RKO (cell line): Measurements from ENCODE around the gene RALGAPA2.

Experiments
- DNase-seq: peaks from one replicate; pipeline ENCODE4 v3.0.0-alpha.2; 2016; ENCODE audit warnings: low spot score

Gene RALGAPA2

DNA sequence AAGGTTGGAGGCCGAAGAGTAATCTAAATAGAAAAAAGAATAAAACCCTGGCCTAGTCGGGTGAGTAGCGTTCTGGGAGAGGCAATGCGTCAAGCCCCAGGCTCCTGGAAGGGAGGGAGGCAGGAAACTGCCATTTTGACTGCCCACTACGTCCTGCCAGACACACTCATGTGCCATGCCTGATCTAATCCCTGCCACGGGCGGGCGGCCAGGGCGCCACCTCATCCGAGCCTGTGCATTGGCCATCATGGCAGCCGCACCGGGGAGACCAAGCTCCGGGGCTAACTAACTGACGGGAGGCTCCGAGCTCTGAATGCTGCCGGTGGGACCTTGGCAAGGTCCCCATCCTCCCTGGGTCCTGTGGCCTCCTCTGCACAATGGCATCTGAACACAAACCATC lies 275.8 kb downstream of the RALGAPA2 start:
- DNase-seq: no peak

DNA sequence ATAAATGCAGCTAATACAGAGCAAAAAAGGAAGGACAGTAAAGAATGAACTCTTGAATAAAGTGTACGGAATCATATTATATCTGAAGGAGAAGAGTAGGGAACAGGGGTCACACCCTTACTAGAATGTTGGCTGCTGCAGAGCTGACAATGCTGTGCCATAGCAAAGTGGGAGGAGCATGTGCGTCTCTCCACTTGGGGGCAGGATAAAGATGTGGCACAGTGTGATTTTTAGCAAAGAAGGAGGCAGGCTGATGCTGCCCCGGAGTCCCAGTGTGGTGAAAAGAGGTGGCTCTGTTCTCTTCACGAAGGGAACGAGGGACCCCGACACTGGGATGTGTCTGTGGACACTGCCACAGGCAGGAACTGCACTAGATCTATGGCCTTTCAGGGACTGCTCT lies 277.0 kb downstream of the RALGAPA2 start:
- DNase-seq: no peak

GRCh38 chr20:20432618-20433286 lies 279.7 kb downstream of the RALGAPA2 start:
- no peak for DNase-seq

DNA sequence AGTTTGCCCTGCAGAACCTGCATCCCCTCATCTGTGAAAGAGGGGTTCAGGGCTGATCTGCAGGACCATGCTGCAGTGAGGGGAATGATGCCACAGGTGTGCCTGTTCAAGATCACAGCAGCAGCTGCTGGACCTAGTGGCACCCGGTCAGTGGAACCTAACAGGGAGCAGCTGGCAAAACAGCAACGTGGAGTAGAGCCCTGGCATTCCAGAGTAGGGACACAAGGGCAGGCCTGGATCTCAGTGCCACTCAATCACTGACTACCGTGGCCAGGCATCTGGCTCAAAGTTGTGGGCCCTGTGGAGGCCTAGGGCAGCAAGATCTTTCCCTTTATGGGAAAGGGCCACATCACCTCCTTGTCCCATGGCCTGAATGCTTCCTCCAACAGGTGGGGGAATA lies 282.4 kb downstream of the RALGAPA2 start:
- no peak for DNase-seq

GRCh38 chr20:20428067-20428466 lies 284.4 kb downstream of the RALGAPA2 start:
- DNase-seq: no peak

DNA sequence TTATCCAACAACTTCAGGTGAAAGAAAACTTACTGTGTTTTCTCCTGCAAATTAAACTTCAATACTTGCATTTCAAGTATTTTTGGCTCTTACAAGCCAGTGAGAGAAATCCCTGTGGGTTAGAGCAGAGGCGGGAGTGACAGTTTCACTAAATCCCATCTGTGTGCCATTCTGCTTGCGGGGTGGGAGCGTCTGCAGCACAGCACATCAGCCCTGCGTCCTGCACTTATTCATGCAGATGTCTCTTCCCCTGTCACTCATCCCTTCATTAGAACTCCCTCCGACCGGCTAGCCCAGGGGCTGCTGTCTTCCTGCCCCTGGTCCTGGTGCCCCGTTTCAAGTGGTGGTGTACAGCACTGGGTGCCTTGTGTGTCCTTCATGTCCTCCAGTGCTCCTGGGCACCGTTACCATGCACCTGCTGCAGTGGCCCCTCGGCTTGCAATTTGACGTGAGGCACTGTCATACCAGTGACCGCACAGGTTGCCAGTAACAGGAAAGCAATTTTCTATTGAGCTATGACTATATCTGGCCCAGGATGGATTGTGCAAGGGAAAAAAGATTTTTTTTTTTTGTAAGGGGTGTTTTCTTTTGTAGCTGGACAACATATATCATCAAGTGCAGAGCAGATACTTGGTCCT lies 285.1 kb downstream of the RALGAPA2 start:
- no peak for DNase-seq

DNA sequence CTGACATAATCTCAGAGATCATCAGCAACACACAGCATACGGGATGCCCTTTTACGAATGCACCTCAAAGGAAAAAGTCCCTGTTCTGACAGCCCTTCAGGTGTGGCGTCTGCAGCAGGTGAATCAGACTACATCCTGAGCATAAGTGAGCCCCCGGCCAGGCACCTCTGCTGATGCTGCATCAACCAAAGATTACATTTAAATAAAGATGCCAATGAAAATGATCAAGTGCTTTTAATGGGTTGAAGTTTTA lies 285.9 kb downstream of the RALGAPA2 start:
- DNase-seq: no peak

DNA sequence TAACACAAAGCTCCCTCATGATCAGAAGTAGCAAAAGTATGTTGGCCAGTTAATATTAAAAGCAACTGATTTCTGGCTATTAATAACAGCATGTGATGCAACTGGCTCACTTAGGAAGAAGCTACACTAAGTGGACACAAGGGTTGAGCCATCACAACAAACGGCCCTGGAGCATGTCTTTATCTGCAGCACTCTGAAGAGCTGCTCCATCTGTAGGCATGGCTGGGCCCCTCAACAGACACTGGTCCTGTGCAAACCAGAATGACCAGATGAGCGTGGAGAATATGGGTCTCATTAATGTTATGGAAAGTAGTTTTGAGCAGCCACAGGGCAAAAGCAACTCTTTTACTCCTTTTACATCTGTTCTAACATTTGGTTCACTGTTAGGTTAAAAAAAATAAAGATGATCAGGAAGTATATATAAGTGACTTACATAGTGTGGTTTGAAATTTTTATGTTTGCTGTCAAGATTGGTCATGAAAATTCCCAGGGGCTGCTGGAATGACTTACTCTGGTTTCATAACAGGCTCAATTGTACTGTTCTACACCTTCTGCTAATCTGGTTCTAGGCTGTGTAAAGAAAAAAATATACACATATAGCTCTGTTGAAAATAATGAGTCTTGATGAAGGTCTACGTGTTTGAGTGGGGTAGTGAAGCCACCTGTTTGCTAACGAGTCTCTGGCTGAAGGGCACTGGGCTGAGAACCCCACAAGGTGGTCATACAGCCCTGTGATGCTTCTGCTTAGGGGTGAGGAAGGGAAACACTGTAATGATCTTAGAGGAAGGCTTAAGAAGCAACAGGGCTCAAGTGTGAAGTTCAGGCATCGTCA lies 286.4 kb downstream of the RALGAPA2 start:
- DNase-seq: no peak

GRCh38 chr20:20423117-20423516 lies 289.3 kb downstream of the RALGAPA2 start:
- DNase-seq: no peak

- no peak for DNase-seq
These were observed 294.4 kb downstream of the RALGAPA2 start for GRCh38 chr20:20417876-20418676.

DNA sequence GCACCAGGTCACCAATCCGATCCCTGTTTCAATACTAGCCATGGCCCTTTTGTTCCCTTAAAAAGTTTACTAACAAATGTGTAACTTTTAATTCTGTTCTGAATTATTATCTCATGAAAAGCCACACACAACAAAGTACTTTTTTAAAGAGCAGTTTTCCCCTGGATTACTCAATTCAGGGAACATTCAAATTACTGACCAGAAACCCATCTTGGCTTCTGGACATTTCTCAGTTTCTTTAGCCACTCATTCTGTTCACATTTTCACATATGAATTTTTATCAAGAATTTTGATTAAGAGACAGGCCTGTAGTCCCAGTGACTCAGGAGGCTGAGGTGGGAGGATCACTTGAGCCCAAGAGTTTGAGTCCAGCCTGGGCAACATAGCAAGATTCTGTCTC lies 297.1 kb downstream of the RALGAPA2 start:
- DNase-seq: no peak

DNA sequence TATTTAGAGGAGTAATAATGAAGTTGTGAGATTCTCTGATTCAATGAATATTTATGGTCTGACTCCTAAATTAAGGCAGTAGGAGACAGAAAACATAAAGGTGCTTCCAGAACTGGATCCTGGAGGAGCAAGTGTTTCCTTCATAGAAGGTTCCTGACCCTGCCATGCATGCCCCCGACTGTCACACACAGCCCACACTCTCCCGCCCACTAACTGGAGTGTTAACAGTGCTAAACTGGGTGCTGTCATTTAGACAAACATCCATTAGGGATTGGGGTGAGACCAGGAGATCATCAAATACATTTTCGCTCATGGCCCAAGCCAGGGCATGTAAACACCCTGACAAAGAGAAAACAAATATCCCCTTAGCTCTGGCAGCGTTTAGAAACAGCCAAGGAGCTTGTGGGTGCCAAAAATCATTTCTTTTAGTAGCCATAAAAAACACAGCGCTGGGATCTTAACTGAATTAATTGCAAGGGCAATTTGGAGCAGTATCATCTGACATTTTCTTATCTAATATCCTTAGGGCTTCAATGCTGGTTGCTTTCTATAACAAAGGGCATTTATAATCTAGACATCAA lies 297.7 kb downstream of the RALGAPA2 start:
- DNase-seq: no peak

GRCh38 chr20:20413810-20414281 lies 298.6 kb downstream of the RALGAPA2 start:
- DNase-seq: no peak

- no peak for DNase-seq
These were observed 299.7 kb downstream of the RALGAPA2 start for GRCh38 chr20:20412750-20413149.

DNA sequence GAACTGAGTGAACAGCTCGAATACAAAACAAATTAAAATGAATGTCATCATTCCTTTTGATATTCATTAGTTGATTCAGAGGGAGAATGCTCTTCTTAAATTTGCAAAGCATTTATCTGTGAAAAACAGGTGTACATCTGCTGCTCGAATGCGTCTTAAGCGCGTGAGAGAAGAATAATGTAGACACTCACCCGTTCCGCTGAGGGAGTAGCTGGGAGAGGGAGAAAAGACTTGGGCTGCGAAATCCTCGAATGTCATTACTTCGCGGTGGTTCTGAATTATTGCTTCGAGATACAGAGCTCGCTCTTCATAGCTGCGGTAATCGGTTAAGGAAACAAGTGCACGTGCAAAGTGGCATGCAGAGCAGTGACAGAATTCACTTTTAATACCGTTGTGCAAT lies 300.6 kb downstream of the RALGAPA2 start:
- no peak for DNase-seq

DNA sequence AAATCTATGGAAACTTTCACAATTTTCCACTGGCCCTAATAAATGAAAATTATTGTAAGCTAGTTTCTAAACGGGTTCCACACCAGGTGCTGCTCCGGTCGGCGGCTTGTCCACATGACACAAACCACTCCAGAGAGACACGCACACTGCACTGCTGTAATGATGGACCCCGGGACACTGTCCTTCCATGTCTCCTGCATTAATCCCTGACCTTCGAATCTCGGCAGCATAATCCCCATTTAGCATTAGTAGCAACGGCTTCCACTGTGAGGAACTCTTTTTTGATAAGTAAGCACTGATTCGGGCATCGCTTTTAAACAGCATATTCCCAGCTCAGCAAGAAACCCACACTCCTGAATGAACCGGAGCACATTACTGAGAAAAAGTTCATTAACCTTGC lies 301.0 kb downstream of the RALGAPA2 start:
- no peak for DNase-seq

- DNase-seq: no peak
These were observed 301.8 kb downstream of the RALGAPA2 start for GRCh38 chr20:20410678-20411077.

DNA sequence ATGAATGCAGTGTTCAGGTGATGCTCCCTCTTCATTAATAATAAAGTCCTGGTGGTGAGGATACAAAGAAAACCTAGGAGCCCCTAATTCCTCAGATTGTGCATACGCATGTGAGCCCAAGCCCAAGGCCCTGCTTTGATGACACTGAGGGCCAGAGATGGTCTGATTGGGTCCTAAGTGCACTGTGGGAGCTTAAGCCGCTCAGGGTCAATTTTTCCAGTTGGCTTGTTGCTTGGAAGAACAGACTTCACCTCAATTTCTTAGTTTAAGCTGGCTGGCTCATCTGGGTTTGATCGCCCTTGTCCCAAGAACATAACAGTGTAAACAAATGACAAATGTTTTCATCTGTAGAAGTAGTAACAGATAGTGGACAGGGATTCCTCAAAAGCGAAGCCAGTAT lies 303.1 kb downstream of the RALGAPA2 start:
- DNase-seq: no peak

DNA sequence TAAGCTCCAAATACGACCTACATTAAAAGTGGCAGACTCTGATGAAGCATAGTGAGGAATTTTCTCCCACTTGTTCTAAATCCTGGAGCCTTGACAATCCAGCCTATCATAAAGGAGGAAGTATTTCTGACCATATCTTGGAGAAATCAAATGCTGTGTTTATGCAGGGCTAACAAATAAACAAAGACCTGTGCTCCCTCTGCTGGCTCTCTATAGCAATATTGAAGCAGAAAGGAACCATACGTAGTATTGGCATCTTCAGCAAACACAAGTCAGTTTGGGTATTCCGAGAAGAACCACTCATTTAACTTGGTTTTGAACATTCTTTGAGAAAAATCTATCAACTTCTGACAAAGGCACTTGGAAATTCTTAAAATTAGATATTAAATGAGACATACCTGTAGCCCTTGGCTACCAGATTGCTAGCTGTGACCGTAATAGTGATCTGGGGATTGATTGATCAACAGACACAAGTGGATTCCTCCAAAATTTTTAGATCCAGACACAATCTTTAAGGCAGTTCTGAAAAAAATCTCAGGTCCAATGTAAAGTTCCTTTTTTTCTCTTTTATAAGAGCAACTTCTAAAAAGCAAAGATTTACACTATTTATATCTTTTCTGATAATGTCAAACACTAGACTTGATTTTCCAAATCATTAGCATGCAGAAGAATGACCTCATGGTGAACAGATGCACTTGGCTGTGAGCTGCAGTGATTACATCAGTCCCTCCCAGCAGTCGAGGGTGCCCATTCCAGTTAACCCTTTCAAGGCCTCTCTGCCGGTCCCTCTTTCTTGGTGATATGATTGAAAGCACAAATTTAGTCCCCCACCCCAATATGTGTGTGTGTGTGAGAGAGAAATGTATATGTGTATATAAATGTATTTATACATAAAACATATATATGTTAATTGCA lies 304.3 kb downstream of the RALGAPA2 start:
- DNase-seq: peak; percentile 45

DNA sequence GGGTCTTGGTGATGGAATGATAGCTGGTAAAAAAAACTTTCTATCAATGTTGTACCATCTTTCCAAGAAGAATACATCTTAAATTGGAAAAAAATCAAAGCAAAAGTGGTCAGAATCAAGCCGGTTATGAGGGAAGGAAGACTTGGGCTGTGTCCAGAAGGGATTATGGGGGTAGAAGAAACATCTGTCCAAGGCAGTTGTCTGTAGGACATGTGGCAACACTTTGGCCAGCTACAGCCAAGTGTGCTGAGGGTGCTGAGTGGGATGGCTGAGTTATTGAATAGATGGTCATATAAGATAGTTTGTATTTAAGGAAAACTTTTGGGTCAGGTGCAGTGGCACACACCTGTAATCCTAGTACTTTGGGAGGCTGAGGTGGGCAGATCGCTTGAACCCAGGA lies 306.1 kb downstream of the RALGAPA2 start:
- DNase-seq: no peak

DNA sequence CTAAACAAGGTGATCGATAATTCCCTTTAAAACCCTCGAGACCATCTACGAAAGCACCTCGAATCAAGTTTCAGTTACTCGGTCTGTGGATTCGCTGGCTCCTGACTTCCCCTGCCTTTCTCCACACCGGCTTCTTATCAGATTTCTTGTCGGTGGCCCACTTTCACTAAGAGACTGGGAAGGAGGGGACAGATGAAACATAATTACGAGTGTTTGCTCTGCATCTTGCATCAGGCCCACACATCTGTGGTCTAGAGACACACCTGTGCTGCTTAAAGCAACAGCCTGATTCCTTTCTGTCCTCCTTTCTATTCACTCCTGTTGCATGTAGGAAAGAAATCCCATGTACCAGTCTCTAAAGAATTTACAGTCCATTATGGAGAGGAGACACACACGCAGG lies 306.8 kb downstream of the RALGAPA2 start:
- DNase-seq: no peak
